Measurements from ENCODE around the gene SLC2A11.

SLC2A11 gene

GRCh38 chr22:23836692-23837495 lies 20.8 kb upstream of the SLC2A11 start:
- Mint-ChIP-seq H3K4me3 (peak overlapping the region; percentile 88), H3K9me3 (no peaks in the 10 kb centered on the region), H3K4me1 (peaks cover 28% of the 10 kb centered on the region), H3K27ac (no peak overlapping the region), H3K36me3 (ENCODE audit: low read depth) (peaks cover 9% of the 10 kb centered on the region), H3K27me3 (peaks cover 3% of the 10 kb centered on the region)
- ATAC-seq (no peak), DNase-seq (no peak)

GRCh38 chr22:23837496-23837859 lies 20.2 kb upstream of the SLC2A11 start:
- DNase-seq: no peak

GRCh38 chr22:23837911-23838680 lies 19.6 kb upstream of the SLC2A11 start:
- Mint-ChIP-seq H3K27me3 (peaks cover 3% of the 10 kb centered on the region), H3K9me3 (no peaks in the 10 kb centered on the region), H3K4me1 (peaks cover 28% of the 10 kb centered on the region), H3K36me3 (ENCODE audit: low read depth) (peaks cover 9% of the 10 kb centered on the region), H3K27ac (peak overlapping the region; percentile 93), H3K4me3 (peak overlapping the region; percentile 88)
- no peak for ATAC-seq
- peak; percentile 20 for DNase-seq

More at GRCh38 chr22:23837496-23837859, 20.2 kb upstream of the SLC2A11 start:
- Mint-ChIP-seq H3K27me3 (peaks cover 3% of the 10 kb centered on the region), H3K9me3 (no peaks in the 10 kb centered on the region), H3K27ac (no peak overlapping the region), H3K4me3 (peak overlapping the region; percentile 88), H3K36me3 (ENCODE audit: low read depth) (peaks cover 9% of the 10 kb centered on the region), H3K4me1 (peaks cover 28% of the 10 kb centered on the region)
- no peak for ATAC-seq

GRCh38 chr22:23838681-23839468 lies 18.8 kb upstream of the SLC2A11 start, which contains the start of gene DERL3:
TSS of gene DERL3 (minus strand) at chr22:23839006. CDS start at chr22:23838987, 19 bp downstream.
- H3K27ac Mint-ChIP-seq: peak within 1 kb of the TSS; percentile 93
- DNase-seq (peak; percentile 98), ATAC-seq (peak; percentile 85)
- H3K36me3 Mint-ChIP-seq (ENCODE audit: low read depth): peaks cover 9% of the 10 kb centered on the region
- H3K4me3 Mint-ChIP-seq: peak within 1 kb of the TSS; percentile 88
- no peaks in the 10 kb centered on the region for H3K9me3 Mint-ChIP-seq
- peaks cover 3% of the 10 kb centered on the region for H3K27me3 Mint-ChIP-seq
- peaks cover 28% of the 10 kb centered on the region for H3K4me1 Mint-ChIP-seq

- peaks cover 28% of the 10 kb centered on the region for H3K4me1 Mint-ChIP-seq
- peak overlapping the region; percentile 40 for H3K27ac Mint-ChIP-seq
- DNase-seq (no peak), ATAC-seq (no peak)
- H3K36me3 Mint-ChIP-seq (ENCODE audit: low read depth): peaks cover 9% of the 10 kb centered on the region
- no peak overlapping the region for H3K4me3 Mint-ChIP-seq
- H3K9me3 Mint-ChIP-seq: no peaks in the 10 kb centered on the region
- H3K27me3 Mint-ChIP-seq: peaks cover 3% of the 10 kb centered on the region
These were observed 17.6 kb upstream of the SLC2A11 start for GRCh38 chr22:23840026-23840425.

GRCh38 chr22:23841292-23841691 lies 16.4 kb upstream of the SLC2A11 start:
- peaks cover 7% of the 10 kb centered on the region for H3K36me3 Mint-ChIP-seq (ENCODE audit: low read depth)
- no peak overlapping the region for H3K4me3 Mint-ChIP-seq
- no peak overlapping the region for H3K27ac Mint-ChIP-seq
- no peaks in the 10 kb centered on the region for H3K9me3 Mint-ChIP-seq
- peaks cover 37% of the 10 kb centered on the region for H3K4me1 Mint-ChIP-seq
- DNase-seq (no peak), ATAC-seq (no peak)
- H3K27me3 Mint-ChIP-seq: peaks cover 3% of the 10 kb centered on the region

- peaks cover 3% of the 10 kb centered on the region for H3K27me3 Mint-ChIP-seq
- DNase-seq: no peak
- no peak for ATAC-seq
- peaks cover 7% of the 10 kb centered on the region for H3K36me3 Mint-ChIP-seq (ENCODE audit: low read depth)
- no peaks in the 10 kb centered on the region for H3K9me3 Mint-ChIP-seq
- H3K4me3 Mint-ChIP-seq: no peak overlapping the region
- peaks cover 39% of the 10 kb centered on the region for H3K4me1 Mint-ChIP-seq
- no peak overlapping the region for H3K27ac Mint-ChIP-seq
These were observed 15.8 kb upstream of the SLC2A11 start for GRCh38 chr22:23841736-23842445.

GRCh38 chr22:23842599-23842998 lies 15.1 kb upstream of the SLC2A11 start:
- Mint-ChIP-seq H3K36me3 (ENCODE audit: low read depth) (peaks cover 5% of the 10 kb centered on the region), H3K4me1 (peaks cover 35% of the 10 kb centered on the region), H3K9me3 (no peaks in the 10 kb centered on the region), H3K27ac (no peak overlapping the region), H3K27me3 (peaks cover 3% of the 10 kb centered on the region), H3K4me3 (no peak overlapping the region)
- ATAC-seq: no peak
- no peak for DNase-seq

GRCh38 chr22:23844739-23845202 lies 12.9 kb upstream of the SLC2A11 start:
- no peaks in the 10 kb centered on the region for H3K9me3 Mint-ChIP-seq
- ATAC-seq (no peak), DNase-seq (no peak)
- H3K4me1 Mint-ChIP-seq: peaks cover 21% of the 10 kb centered on the region
- no peak overlapping the region for H3K27ac Mint-ChIP-seq
- no peaks in the 10 kb centered on the region for H3K27me3 Mint-ChIP-seq
- H3K4me3 Mint-ChIP-seq: no peak overlapping the region
- no peaks in the 10 kb centered on the region for H3K36me3 Mint-ChIP-seq (ENCODE audit: low read depth)

- Mint-ChIP-seq H3K27ac (no peak overlapping the region), H3K4me1 (peaks cover 17% of the 10 kb centered on the region), H3K4me3 (no peak overlapping the region), H3K36me3 (ENCODE audit: low read depth) (no peaks in the 10 kb centered on the region), H3K27me3 (no peaks in the 10 kb centered on the region), H3K9me3 (no peaks in the 10 kb centered on the region)
- no peak for DNase-seq
- ATAC-seq: no peak
These were observed 12.2 kb upstream of the SLC2A11 start for GRCh38 chr22:23845265-23846080.

GRCh38 chr22:23846081-23846469 lies 11.6 kb upstream of the SLC2A11 start:
- H3K36me3 Mint-ChIP-seq (ENCODE audit: low read depth): no peaks in the 10 kb centered on the region
- H3K9me3 Mint-ChIP-seq: no peaks in the 10 kb centered on the region
- no peak overlapping the region for H3K27ac Mint-ChIP-seq
- no peak for ATAC-seq
- H3K4me1 Mint-ChIP-seq: peaks cover 17% of the 10 kb centered on the region
- H3K4me3 Mint-ChIP-seq: no peak overlapping the region
- no peak for DNase-seq
- no peaks in the 10 kb centered on the region for H3K27me3 Mint-ChIP-seq

- Mint-ChIP-seq H3K27me3 (no peaks in the 10 kb centered on the region), H3K4me1 (peaks cover 17% of the 10 kb centered on the region), H3K9me3 (no peaks in the 10 kb centered on the region), H3K27ac (no peak overlapping the region), H3K4me3 (no peak overlapping the region), H3K36me3 (ENCODE audit: low read depth) (no peaks in the 10 kb centered on the region)
- DNase-seq (no peak), ATAC-seq (no peak)
These were observed 10.3 kb upstream of the SLC2A11 start for GRCh38 chr22:23847310-23847920.
